HG03439 (cell line): ENCODE results near the gene POLK.
"Not testable (repeated sequence)": the region's sequence is repeated elsewhere in the genome, so short reads cannot be mapped to it uniquely, and the experiment has no call there.

Experiments
- ATAC-seq: cut with Tn5 transposase; IDR thresholded peaks from one replicate; pipeline ENCODE4 v1.9.1; 2021; ENCODE audit warnings: mild to moderate bottlenecking, moderate library complexity; ENCODE audit not compliant: unreplicated experiment

POLK gene

DNA sequence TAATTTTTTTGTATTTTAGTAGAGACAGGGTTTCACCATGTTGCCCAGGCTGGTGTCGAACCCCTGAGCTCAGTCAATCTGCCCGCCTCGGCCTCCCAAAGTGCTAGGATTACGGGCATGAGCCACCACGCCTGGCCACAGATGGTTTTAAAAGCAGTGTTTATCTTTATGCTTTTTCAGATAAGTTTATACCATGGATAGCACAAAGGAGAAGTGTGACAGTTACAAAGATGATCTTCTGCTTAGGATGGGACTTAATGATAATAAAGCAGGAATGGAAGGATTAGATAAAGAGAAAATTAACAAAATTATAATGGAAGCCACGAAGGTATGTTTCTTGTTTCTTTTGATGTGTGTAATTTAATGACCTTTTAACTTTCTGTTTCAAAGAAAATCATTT is 35.1 kb downstream of the POLK start:
- no peak for ATAC-seq

DNA sequence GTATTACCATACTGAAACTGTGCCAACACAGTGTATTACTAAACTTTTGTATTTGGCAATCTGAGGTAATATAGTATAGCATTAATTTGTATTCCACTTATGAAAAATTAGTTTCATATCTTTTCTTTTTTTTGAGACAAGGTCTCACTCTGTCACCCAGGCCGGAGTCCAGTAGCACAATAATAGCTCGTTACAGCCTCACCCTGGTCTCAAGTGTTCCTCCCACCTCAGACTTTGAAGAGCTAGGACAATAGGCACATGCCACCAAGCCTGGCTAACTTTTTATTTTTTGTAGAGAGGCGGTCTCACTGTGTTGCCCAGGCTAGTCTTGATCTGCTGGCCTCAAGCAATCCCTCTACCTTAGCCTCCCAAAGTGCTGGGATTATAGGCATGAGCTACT is 36.1 kb downstream of the POLK start:
- ATAC-seq, result no peak

DNA sequence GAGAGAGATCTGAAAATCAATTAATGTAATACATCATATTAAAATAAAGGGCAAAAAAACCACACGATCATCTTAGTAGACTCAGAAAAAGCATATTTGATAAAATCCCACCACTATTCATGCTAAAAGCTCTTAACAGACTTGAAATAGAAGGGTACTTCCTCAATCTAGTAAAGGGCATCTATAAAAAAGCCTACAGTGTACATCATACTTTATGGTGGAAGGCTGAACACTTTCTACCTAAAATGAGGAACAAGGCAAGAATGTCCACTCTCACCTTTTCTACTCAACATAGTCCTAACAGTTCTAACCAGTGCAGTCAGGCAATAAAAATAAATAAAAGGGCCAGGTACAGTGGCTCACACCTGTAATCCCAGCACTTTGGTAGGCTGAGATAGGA is 38.9 kb downstream of the POLK start:
- ATAC-seq, result no peak

GRCh38 chr5:75551471-75551870 is 39.8 kb downstream of the POLK start:
- no peak for ATAC-seq

DNA sequence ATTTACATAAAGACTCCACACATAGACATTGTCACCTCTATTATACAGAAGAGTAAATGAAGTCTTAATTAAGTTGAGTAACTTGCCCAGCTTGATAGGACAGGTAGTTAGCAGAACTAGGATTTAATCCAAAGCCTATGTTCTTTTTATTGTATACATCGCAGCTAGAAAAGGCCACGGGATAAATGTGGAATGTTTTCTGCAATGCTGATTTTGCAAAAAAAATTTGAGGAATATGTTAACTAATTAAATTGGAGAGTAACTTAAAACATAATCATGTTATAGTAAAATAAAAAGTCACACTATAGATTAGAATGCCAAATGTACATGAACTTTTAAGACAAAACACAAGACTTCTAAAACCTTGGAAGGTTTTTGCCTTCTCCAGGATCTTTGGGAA is 41.1 kb downstream of the POLK start:
- no peak for ATAC-seq

- no peak for ATAC-seq
Observed at GRCh38 chr5:75553358-75553757, 41.7 kb downstream of the POLK start.

- ATAC-seq, result no peak
Observed at GRCh38 chr5:75558221-75558620, 46.5 kb downstream of the POLK start.

- ATAC-seq, result no peak
Observed at GRCh38 chr5:75558981-75559632, 47.4 kb downstream of the POLK start.

GRCh38 chr5:75560655-75561054 is 49.0 kb downstream of the POLK start:
- not testable (repeated sequence) for ATAC-seq

DNA sequence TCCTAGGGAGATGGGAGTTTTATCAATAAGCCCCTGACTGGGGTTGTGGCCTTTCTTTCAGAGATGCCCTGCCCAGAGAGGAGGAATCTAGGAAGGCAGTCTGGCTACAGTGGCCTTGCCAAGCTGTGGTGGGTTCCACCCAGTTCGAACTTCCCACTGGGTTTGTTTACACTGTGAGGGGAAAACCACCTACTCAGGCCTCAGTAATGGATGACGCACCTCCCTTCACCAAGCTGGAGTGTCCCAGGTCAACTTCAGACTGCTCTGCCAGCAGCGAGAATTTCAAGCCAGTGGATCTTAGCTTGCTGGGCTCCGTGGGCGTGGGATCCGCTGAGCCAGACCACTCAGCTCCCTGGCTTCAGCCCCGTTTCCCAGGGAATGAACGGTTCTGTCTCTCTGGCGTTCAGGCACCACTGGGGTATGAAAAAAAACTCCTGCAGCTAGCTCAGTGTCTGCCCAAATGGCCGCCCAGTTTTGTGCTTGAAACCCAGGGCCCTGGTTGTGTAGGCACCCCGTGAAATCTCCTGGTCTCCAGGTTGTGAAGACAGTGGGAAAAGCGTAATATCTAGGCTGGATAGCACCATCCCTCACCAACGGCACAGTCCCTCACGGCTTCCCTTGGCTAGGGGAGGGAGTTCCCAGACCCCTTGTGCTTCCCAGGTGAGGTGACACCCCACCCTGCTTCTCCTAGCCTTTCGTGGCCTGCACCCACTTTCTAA is 54.5 kb downstream of the POLK start:
- peak; percentile 11 for ATAC-seq

- peak; percentile 89 for ATAC-seq
Observed at GRCh38 chr5:75566710-75567309, 55.1 kb downstream of the POLK start.

DNA sequence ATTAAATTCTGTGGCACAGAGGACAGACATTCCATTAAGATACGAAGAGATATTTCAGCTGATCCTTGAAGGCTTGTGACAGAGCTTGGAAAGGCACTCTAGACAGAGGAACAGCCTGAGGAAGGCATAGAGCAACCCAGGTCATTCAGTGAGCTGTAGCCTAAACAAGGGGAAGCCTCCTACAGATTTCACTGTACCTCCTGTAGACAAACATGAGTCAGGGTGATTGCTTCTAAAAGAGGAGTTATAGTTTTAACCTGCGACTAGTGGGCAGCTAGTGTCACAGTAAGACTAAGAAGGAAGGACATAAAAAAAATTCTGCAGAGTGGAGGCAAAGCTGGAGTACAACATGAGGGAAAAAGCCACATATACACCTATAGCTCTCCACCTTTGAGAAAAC is 56.0 kb downstream of the POLK start:
- ATAC-seq, result peak; percentile 46

GRCh38 chr5:75568202-75568601 is 56.5 kb downstream of the POLK start:
- no peak for ATAC-seq

DNA sequence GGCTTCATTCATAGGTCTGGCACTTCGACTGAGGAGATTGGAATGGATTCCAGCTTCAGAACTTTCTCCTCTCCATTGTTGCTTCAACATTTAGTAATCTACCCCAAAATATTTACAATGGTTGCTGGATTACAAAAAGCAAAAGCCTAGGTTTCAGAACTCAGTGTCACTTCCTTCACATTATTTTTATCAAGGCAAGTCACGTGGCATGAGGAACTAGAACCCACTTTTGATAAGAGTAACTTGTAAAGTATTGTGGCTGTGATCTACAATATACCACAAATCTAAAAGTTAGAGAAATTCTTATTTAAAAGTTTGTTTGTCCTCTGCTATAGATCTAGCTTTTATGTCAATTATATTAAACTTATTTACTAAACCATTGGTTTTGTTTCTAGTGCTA is 59.9 kb downstream of the POLK start:
- ATAC-seq, result no peak

DNA sequence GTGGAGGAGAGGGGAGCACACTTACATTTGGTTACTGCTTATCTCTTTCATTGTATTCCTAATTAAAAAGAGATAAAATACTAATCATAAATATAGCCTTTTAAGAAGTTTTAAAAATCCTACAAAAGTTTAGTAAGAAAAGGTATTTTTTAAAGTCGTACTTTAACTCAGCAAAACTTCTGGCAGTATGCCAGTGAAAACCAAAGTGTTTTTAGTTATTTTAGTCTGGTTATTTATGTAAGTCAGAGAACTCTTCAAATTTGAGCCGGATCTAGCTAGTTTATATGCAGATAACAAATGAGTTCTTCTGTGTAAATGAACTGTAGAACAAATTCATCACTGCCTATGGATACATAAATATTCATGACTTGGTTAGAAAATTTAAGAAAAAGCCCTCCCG is 63.1 kb downstream of the POLK start:
- ATAC-seq, result peak; percentile 18

DNA sequence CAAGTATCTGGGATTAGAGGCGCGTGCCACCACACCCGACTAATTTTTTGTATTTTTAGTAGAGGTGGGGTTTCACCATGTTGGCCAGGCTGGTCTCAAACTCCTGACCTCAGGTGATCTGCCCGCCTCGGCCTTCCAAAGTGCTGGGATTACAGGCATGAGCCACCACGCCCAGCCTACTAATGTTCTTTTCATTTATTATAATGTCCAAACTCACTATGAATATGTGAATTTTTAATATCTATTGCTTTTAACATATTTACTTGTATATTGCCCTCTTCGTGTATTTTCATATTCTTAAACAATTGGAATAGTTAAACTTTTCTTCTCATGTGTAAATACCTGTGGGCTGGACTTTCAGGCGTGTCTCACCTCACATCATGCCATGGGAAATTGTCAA is 66.6 kb downstream of the POLK start:
- not testable (repeated sequence) for ATAC-seq

DNA sequence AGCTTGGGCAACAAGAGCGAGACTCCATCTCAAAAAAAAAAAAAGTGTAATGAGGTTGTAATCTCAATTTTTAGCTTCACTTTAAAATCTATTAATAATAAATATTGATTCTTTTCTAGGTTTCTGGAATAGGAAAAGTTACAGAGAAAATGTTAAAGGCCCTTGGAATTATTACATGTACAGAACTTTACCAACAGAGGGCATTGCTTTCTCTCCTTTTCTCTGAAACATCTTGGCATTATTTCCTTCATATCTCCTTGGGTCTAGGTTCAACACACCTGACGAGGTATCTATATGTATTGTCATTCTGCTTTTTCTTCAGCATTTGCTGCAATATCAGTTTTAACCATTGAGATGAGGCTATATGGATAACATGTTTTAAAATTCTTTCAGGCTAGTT is 73.0 kb downstream of the POLK start:
- no peak for ATAC-seq

- no peak for ATAC-seq
Observed at GRCh38 chr5:75588666-75589065, 77.0 kb downstream of the POLK start.

DNA sequence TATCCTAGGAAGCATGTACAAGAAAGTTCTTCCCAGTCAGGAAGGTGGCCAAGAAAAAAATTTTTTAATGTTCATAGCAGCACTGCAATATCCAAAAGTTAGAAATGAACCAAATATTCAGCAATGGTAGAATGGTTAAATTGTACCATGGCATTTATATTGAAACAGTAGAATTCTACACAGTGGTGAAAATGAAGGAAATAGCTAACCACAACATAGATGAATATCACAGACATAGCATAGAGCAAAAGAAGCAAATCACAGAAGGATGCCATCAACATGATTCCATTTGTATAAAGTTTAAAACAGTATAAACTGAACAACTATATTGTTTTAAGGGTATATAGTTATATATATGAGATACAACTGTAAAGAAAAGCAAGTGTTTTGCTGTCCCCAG is 88.8 kb downstream of the POLK start:
- no peak for ATAC-seq

DNA sequence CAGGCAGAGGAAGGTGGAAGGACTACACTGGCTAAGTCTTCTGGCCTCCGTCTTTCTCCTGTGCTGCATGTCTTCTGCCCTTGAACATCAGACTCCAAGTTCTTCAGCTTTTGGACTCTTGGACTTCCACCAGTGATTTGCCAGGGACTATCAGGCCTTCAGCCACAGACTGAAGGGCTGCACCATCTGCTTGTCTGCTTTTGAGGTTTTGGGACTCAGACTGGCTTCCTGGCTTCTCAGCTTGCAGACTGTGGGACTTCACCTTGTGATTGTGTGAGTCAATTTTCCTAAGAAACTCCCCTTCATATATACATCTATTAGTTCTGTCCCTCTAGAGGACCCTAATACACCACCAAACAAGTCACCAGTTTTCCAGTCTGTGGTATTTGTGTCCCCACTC is 89.9 kb downstream of the POLK start:
- ATAC-seq, result no peak

- no peak for ATAC-seq
Observed at GRCh38 chr5:75601996-75602395, 90.3 kb downstream of the POLK start.

DNA sequence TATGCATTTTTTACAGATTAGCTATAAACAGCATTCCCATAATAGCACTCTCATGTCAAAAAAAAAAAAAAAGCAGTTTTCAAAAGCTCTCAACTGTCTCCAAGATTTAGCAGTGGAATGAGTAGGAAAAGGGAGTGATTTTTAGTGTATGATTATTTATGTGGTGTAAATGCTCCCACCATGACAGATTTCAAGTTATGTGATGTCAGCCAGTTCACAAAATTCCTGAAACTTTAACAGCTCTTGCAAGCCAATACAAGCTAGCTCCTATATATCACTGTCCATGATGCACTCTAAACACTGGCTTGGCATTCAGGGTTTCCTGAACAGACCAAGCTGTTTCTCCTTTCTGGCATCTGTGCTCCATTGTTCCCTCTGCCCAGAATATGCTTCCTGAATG is 91.7 kb downstream of the POLK start:
- ATAC-seq, result no peak
